HepG2 (cell line): ENCODE results near the gene PSMD2. TPM values are rescaled to one million over a fixed set of nuclear protein-coding genes. Genes with fewer than 3 reads are reported as not detected.

Source experiments
- AGO1 ChIP-seq: fragments of 200-400 bp; formaldehyde crosslinking; IDR thresholded peaks from 2 replicates; pipeline ENCODE4 v1.6.1; 2017; ENCODE audit warnings: mild to moderate bottlenecking, low read depth, low read length, moderate library complexity; ENCODE audit not compliant: poor library complexity, severe bottlenecking
- ATF7-NPFF ChIP-seq: sonication (generic); formaldehyde crosslinking; IDR thresholded peaks from 2 replicates; pipeline ENCODE4 v1.8.1; 2023; ENCODE audit warnings: mild to moderate bottlenecking, low read depth, missing genetic modification reagents, moderate library complexity
- CBX2 ChIP-seq, 2 experiments: fragments of 200-600 bp in 1 of 2; sonication (generic); formaldehyde crosslinking in 1 of 2; IDR thresholded peaks; 2 replicates each; pipeline versions ENCODE4 v1.7.0 to v1.8.1; 2018 to 2022; ENCODE audit warnings: low read depth in 2 of 2, low read length in 1 of 2, mild to moderate bottlenecking in 1 of 2, missing genetic modification reagents in 1 of 2
- DMTF1 ChIP-seq: sonication (generic); formaldehyde crosslinking; IDR thresholded peaks from 2 replicates; pipeline ENCODE4 v1.4.0; 2020; ENCODE audit warnings: mild to moderate bottlenecking, missing genetic modification reagents
- DR1 ChIP-seq: sonication (generic); formaldehyde crosslinking; IDR thresholded peaks from 2 replicates; pipeline ENCODE4 v1.8.0; 2021; ENCODE audit warnings: mild to moderate bottlenecking, missing genetic modification reagents, inconsistent platforms
- EEA1 ChIP-seq: sonication (generic); formaldehyde crosslinking; IDR thresholded peaks from 2 replicates; pipeline ENCODE4 v1.5.1; 2020; ENCODE audit warnings: mild to moderate bottlenecking, missing genetic modification reagents, borderline replicate concordance
- GATAD1 ChIP-seq: IDR thresholded peaks from 2 replicates; pipeline ENCODE4 v1.6.1; 2016; ENCODE audit warnings: missing genetic modification reagents, missing compliant biosample characterization
- HMG20B ChIP-seq: conservative IDR thresholded peaks from 2 replicates; pipeline ENCODE4 v1.6.1; 2016; ENCODE audit warnings: missing genetic modification reagents, missing compliant biosample characterization
- ISX ChIP-seq: sonication (generic); formaldehyde crosslinking; conservative IDR thresholded peaks from 2 replicates; pipeline ENCODE4 v1.5.0; 2020; ENCODE audit warnings: missing genetic modification reagents
- JDP2 ChIP-seq: sonication (generic); formaldehyde crosslinking; IDR thresholded peaks from 2 replicates; pipeline ENCODE4 v1.8.1; 2022; ENCODE audit warnings: missing genetic modification reagents, borderline replicate concordance
- KDM5B ChIP-seq: sonication (generic); formaldehyde crosslinking; IDR thresholded peaks from 2 replicates; pipeline ENCODE4 v1.4.0; 2020; ENCODE audit warnings: missing genetic modification reagents, mild to moderate bottlenecking, borderline replicate concordance
- KLF9 ChIP-seq: IDR thresholded peaks from 2 replicates; pipeline ENCODE4 v1.6.1; 2016; ENCODE audit warnings: low read depth
- MAX ChIP-seq: IDR thresholded peaks from 2 replicates; pipeline ENCODE4 v1.6.1; 2012; ENCODE audit warnings: inconsistent platforms
- POLR2AphosphoS2 ChIP-seq: IDR thresholded peaks from 2 replicates; pipeline ENCODE4 v1.6.1; 2011; ENCODE audit warnings: low read depth, low read length, improper control_type of control experiment
- RFX5 ChIP-seq: IDR thresholded peaks from 2 replicates; pipeline ENCODE4 v1.6.1; 2011; ENCODE audit warnings: low read depth, low read length, improper control_type of control experiment
- SMAD1 ChIP-seq: sonication (generic); formaldehyde crosslinking; IDR thresholded peaks from 2 replicates; pipeline ENCODE4 v1.4.0; 2020; ENCODE audit warnings: missing genetic modification reagents, low read depth, mild to moderate bottlenecking, borderline replicate concordance
- SRSF9 ChIP-seq: fragments of 200-400 bp; formaldehyde crosslinking; IDR thresholded peaks from 2 replicates; pipeline ENCODE4 v1.6.1; 2018; ENCODE audit warnings: borderline replicate concordance, mild to moderate bottlenecking, low read depth, low read length; ENCODE audit not compliant: insufficient read depth, poor library complexity, severe bottlenecking
- TOE1 ChIP-seq: sonication (generic); formaldehyde crosslinking; IDR thresholded peaks from 2 replicates; pipeline ENCODE4 v1.4.0; 2020; ENCODE audit warnings: mild to moderate bottlenecking, missing genetic modification reagents
- ZBTB34 ChIP-seq: sonication (generic); formaldehyde crosslinking; IDR thresholded peaks from 2 replicates; pipeline ENCODE4 v1.8.0; 2022; ENCODE audit warnings: mild to moderate bottlenecking, missing genetic modification reagents
- ZMYM3 ChIP-seq: sonication (generic); formaldehyde crosslinking; IDR thresholded peaks from 2 replicates; pipeline ENCODE4 v1.5.1; 2020; ENCODE audit warnings: mild to moderate bottlenecking, missing genetic modification reagents
- ZNF503 ChIP-seq: sonication (generic); formaldehyde crosslinking; IDR thresholded peaks from 2 replicates; pipeline ENCODE4 v1.4.0; 2020; ENCODE audit warnings: missing genetic modification reagents
- ZNF607 ChIP-seq: sonication (generic); formaldehyde crosslinking; IDR thresholded peaks from 2 replicates; pipeline ENCODE4 v1.5.1; 2020; ENCODE audit warnings: missing genetic modification reagents, mild to moderate bottlenecking, borderline replicate concordance
- ZNF724P ChIP-seq: sonication (generic); formaldehyde crosslinking; IDR thresholded peaks from 2 replicates; pipeline ENCODE4 v1.8.0; 2022; ENCODE audit warnings: missing genetic modification reagents, borderline replicate concordance
- ZNF878 ChIP-seq: sonication (generic); formaldehyde crosslinking; IDR thresholded peaks from 2 replicates; pipeline ENCODE4 v1.8.1; 2023; ENCODE audit warnings: mild to moderate bottlenecking, missing genetic modification reagents, moderate library complexity
- polyA plus RNA-seq, 8 experiments: library from polyadenylated mRNA; depleted of rRNA in 3 of 8; stranded (reverse) in 7 of 8; unstranded in 1 of 8; fragments of >200 nt; fragmentation: Illumina TruSeq in 4 of 8; extraction: Trizol in 4 of 8; gene quantifications; 2 replicates each; pipeline versions ENCODE4 v1.2.1 to v1.2.3, GENCODE V29; 2011 to 2016; ENCODE audit warnings: low read depth in 4 of 8, missing spikeins in 1 of 8, mixed read lengths in 1 of 8; ENCODE audit not compliant: insufficient read depth in 1 of 8
- total RNA-seq, 5 experiments: library from RNA; depleted of rRNA; stranded (reverse); fragments of >200 nt; fragmentation: Illumina TruSeq; extraction: Trizol; gene quantifications; 2 replicates each; pipeline ENCODE4 v1.2.3, GENCODE V29; 2016; ENCODE audit warnings: low read depth in 1 of 5

The PSMD2 gene
- total and polyA plus RNA-seq, 2 of the 13 experiments (the other 11 are each of a cell fraction or from before 2014, with no cell fraction given), result 125 to 200 TPM

- TF ChIP-seq ZNF503 (CRISPR knock-in tag) (peak; percentile 16; the same call in 1 of the 2 replicates), ISX (CRISPR knock-in tag) (no peak), SRSF9 (no peak), MAX (peak; percentile 99), KLF9 (no peak), SMAD1 (CRISPR knock-in tag) (no peak), DMTF1 (CRISPR knock-in tag) (no peak), KDM5B (CRISPR knock-in tag) (no peak), EEA1 (CRISPR knock-in tag) (peak; percentile 48; the same call in 1 of the 2 replicates), POLR2AphosphoS2 (no peak), ZMYM3 (no peak), ATF7-NPFF (CRISPR knock-in tag) (peak; percentile 67), RFX5 (peak; percentile 34; the same call in 1 of the 2 replicates), ZNF724P (CRISPR knock-in tag) (no peak), JDP2 (no peak), ZNF878 (peak; percentile 89; the same call in 1 of the 2 replicates), AGO1 (peak; percentile 57), ZNF607 (no peak; the same call in 1 of the 2 replicates), HMG20B (CRISPR knock-in tag) (0 out of 2 replicates have a peak, but pooled peaks have one; percentile 31), ZBTB34 (CRISPR knock-in tag) (no peak), GATAD1 (peak; percentile 86), TOE1 (no peak; the same call in 1 of the 2 replicates), DR1 (CRISPR knock-in tag) (peak; percentile 56; the same call in 1 of the 2 replicates), CBX2 (IDR thresholded peaks at IDR 0.05; ENCODE audit: low read depth, low read length) (no peak), CBX2 (CRISPR knock-in tag; IDR thresholded peaks at IDR 0.05; ENCODE audit: low read depth) (no peak)
These were observed 49.5 kb upstream of the PSMD2 start, which contains the start of gene EEF1AKMT4 (continued) for GRCh38 chr3:184249412-184250166.
